IMR-90 (cell line): Measurements from ENCODE around the gene RNF213. TPM values are rescaled to one million over a fixed set of nuclear protein-coding genes. Genes with fewer than 3 reads are reported as not detected.

Source experiments
- ATAC-seq: fragments of 200-7000 bp; cut with Tn5 transposase; 2 replicates; pipeline ENCODE4 v1.9.1; 2020; ENCODE audit warnings: low read depth, mild to moderate bottlenecking, moderate library complexity
- BruUV-seq: library from RNA; stranded (reverse); fragments of 400-500 nt; replicated peaks from 2 replicates; lab custom pipeline; 2021; lab: Mats Ljungman, UMichigan
- CTCF ChIA-PET: fragments of 300-600 bp; formaldehyde crosslinking; extraction: SDS; loops from one replicate; lab custom pipeline; 2021; ENCODE audit warnings: antibody characterized with exemption; lab: Yijun Ruan, JAX
- POLR2A ChIA-PET: fragments of 300-600 bp; sonication (Branson Sonifier 250); formaldehyde crosslinking; loops from one replicate; lab custom pipeline; 2022; ENCODE audit warnings: antibody characterized with exemption; ENCODE audit not compliant: unreplicated experiment; lab: Charles Lee
- DNase-seq: peaks from one replicate; pipeline ENCODE4 v3.0.0; 2013
- H2AFZ ChIP-seq: replicated peaks from 2 replicates; pipeline ENCODE3; 2013; ENCODE audit warnings: low read length, mild to moderate bottlenecking; ENCODE audit not compliant: poor library complexity
- H2AK5ac ChIP-seq: 2 replicates; pipeline ENCODE4 v1.6.1; 2013; ENCODE audit warnings: low read depth, low read length, inconsistent platforms
- H2AK9ac ChIP-seq: replicated peaks from 2 replicates; pipeline ENCODE3; 2013; ENCODE audit warnings: mild to moderate bottlenecking, low read depth, low read length, moderate library complexity; ENCODE audit not compliant: poor library complexity
- H2BK120ac ChIP-seq: 2 replicates; pipeline ENCODE4 v1.6.1; 2013; ENCODE audit warnings: low read depth, low read length, inconsistent platforms
- H2BK15ac ChIP-seq: 3 replicates; pipeline ENCODE4 v1.6.1; 2013; ENCODE audit warnings: low read depth, low read length, inconsistent platforms
- H2BK20ac ChIP-seq: 2 replicates; pipeline ENCODE4 v1.6.1; 2013; ENCODE audit warnings: low read depth, mild to moderate bottlenecking, inconsistent platforms, low read length, moderate library complexity
- H2BK5ac ChIP-seq: 2 replicates; pipeline ENCODE4 v1.6.1; 2013; ENCODE audit warnings: mild to moderate bottlenecking, low read depth, low read length, inconsistent platforms; ENCODE audit not compliant: poor library complexity, severe bottlenecking
- H3K14ac ChIP-seq: replicated peaks from 2 replicates; pipeline ENCODE4 v1.6.1; 2013; ENCODE audit warnings: low read depth, low read length, inconsistent platforms
- H3K18ac ChIP-seq: 2 replicates; pipeline ENCODE4 v1.6.1; 2013; ENCODE audit warnings: low read depth, low read length, control low read depth
- H3K23ac ChIP-seq: 2 replicates; pipeline ENCODE4 v1.6.1; 2013; ENCODE audit warnings: low read depth, low read length, inconsistent platforms
- H3K27ac ChIP-seq: 2 replicates; pipeline ENCODE4 v1.5.1; 2013; ENCODE audit warnings: mild to moderate bottlenecking, control low read depth, low read length; ENCODE audit not compliant: insufficient read depth
- H3K27me3 ChIP-seq: 2 replicates; pipeline ENCODE4 v1.6.1; 2013; ENCODE audit warnings: low read length; ENCODE audit not compliant: control insufficient read depth, insufficient read depth
- H3K36me3 ChIP-seq: 2 replicates; pipeline ENCODE4 v1.6.1; 2013; ENCODE audit warnings: low read length, mixed read lengths; ENCODE audit not compliant: control insufficient read depth, insufficient read depth
- H3K4ac ChIP-seq: 2 replicates; pipeline ENCODE4 v1.6.1; 2013; ENCODE audit warnings: low read depth, low read length, inconsistent platforms
- H3K4me1 ChIP-seq: 2 replicates; pipeline ENCODE4 v1.6.1; 2013; ENCODE audit warnings: low read length, mixed read lengths; ENCODE audit not compliant: control insufficient read depth, insufficient read depth
- H3K4me2 ChIP-seq: 2 replicates; pipeline ENCODE4 v1.6.1; 2013; ENCODE audit warnings: low read depth, mild to moderate bottlenecking, control low read depth, low read length, moderate library complexity
- H3K4me3 ChIP-seq: 2 replicates; pipeline ENCODE4 v1.5.1; 2013; ENCODE audit warnings: low read depth, mild to moderate bottlenecking, control low read depth, low read length, moderate library complexity; ENCODE audit not compliant: insufficient read depth
- H3K56ac ChIP-seq: 2 replicates; pipeline ENCODE4 v1.6.1; 2013; ENCODE audit warnings: low read length, inconsistent platforms; ENCODE audit not compliant: insufficient read depth; ENCODE audit errors: extremely low read depth
- H3K79me1 ChIP-seq, 2 experiments: 2 replicates each; pipeline ENCODE4 v1.6.1; 2013; ENCODE audit warnings: low read length in 2 of 2, inconsistent platforms in 1 of 2, low read depth in 1 of 2
- H3K9ac ChIP-seq: 2 replicates; pipeline ENCODE4 v1.6.1; 2013; ENCODE audit warnings: low read depth, low read length, control low read depth
- H3K9me1 ChIP-seq: 2 replicates; pipeline ENCODE4 v1.6.1; 2013; ENCODE audit warnings: low read length, inconsistent platforms; ENCODE audit not compliant: insufficient read depth
- H3K9me3 ChIP-seq: 2 replicates; pipeline ENCODE4 v1.6.1; 2013; ENCODE audit warnings: low read length; ENCODE audit not compliant: control insufficient read depth, insufficient read depth
- H4K20me1 ChIP-seq: 2 replicates; pipeline ENCODE4 v1.6.1; 2013; ENCODE audit warnings: low read length, inconsistent platforms; ENCODE audit not compliant: insufficient read depth
- H4K5ac ChIP-seq: 2 replicates; pipeline ENCODE4 v1.6.1; 2013; ENCODE audit warnings: mild to moderate bottlenecking, low read depth, low read length, control low read depth
- H4K8ac ChIP-seq, 2 experiments: 2 replicates each; pipeline ENCODE4 v1.6.1; 2013; ENCODE audit warnings: low read depth in 2 of 2, low read length in 2 of 2, control low read depth in 1 of 2, inconsistent platforms in 1 of 2
- H4K91ac ChIP-seq: 2 replicates; pipeline ENCODE4 v1.6.1; 2013; ENCODE audit warnings: low read depth, low read length, inconsistent platforms; ENCODE audit not compliant: insufficient read depth
- MAFK ChIP-seq: IDR thresholded peaks from 2 replicates; pipeline ENCODE4 v1.6.1; 2012; ENCODE audit warnings: low read depth, low read length, improper control_type of control experiment
- NFE2L2 ChIP-seq: fragments of 150-350 bp; IDR thresholded peaks from 2 replicates; pipeline ENCODE4 v1.6.1; 2016; ENCODE audit warnings: low read depth, mild to moderate bottlenecking, low read length
- POLR2A ChIP-seq: IDR thresholded peaks from 2 replicates; pipeline ENCODE4 v1.6.1; 2012; ENCODE audit warnings: mild to moderate bottlenecking, low read depth, low read length
- RCOR1 ChIP-seq: IDR thresholded peaks from 2 replicates; pipeline ENCODE4 v1.6.1; 2012; ENCODE audit warnings: mild to moderate bottlenecking, low read length, improper control_type of control experiment; ENCODE audit not compliant: insufficient replicate concordance
- RFX5 ChIP-seq: IDR thresholded peaks from 2 replicates; pipeline ENCODE4 v1.8.0; 2012; ENCODE audit warnings: low read depth, mild to moderate bottlenecking, low read length, moderate library complexity
- SMC3 ChIP-seq: fragments of 150-350 bp; IDR thresholded peaks from 2 replicates; pipeline ENCODE4 v1.6.1; 2016; ENCODE audit warnings: low read depth, mild to moderate bottlenecking, antibody characterized with exemption, low read length, moderate library complexity
- WGBS, 2 experiments: methylation state at CpG; one replicate each; pipeline versions ENCODE4 v1.1.5 to v1.1.7; 2013; ENCODE audit warnings: missing lambda C conversion rate in 2 of 2; ENCODE audit not compliant: insufficient read length in 1 of 2; ENCODE audit errors: extremely low coverage in 2 of 2; 5-methylcytosine and 5-hydroxymethylcytosine counted together
- dilution Hi-C: fragments of 300-500 bp; cut with HindIII; formaldehyde crosslinking; loops from one replicate; pipeline ENCODE4 v1.14.3; 2018; ENCODE audit warnings: low sequenced_read_pairs; ENCODE audit not compliant: unreplicated experiment
- in situ Hi-C: fragments of 300-500 bp; cut with MboI; formaldehyde crosslinking; loops from 3 replicates; pipeline ENCODE4 v1.14.3; 2019; ENCODE audit warnings: low sequenced_read_pairs, inconsistent platforms, mixed read lengths
- intact Hi-C: fragments of 100-400 bp; cut with micrococcal nuclease; formaldehyde crosslinking; loops from 2 replicates; pipeline ENCODE4 v1.10.0; 2022
- polyA plus RNA-seq, 3 experiments: library from polyadenylated mRNA; depleted of rRNA; stranded (reverse); fragments of >200 nt; gene quantifications; 2 replicates each; pipeline ENCODE4 v1.2.3, GENCODE V29; 2012; ENCODE audit warnings: low replicate concordance in 1 of 3
- total RNA-seq: library from RNA; depleted of rRNA; stranded (reverse); fragments of >200 nt; gene quantifications from 2 replicates; pipeline ENCODE4 v1.2.3, GENCODE V29; 2012
- TF ChIP-seq, protein P1 (sequence below): fragments of 150-350 bp; IDR thresholded peaks from 2 replicates; pipeline ENCODE4 v1.6.1; 2016; ENCODE audit warnings: low read depth, mild to moderate bottlenecking, low read length, moderate library complexity, borderline replicate concordance

RNF213 gene
- total and polyA plus RNA-seq, 2 of the 4 experiments (the other 2 are of a cell fraction): 23.4 to 36.0 TPM

DNA sequence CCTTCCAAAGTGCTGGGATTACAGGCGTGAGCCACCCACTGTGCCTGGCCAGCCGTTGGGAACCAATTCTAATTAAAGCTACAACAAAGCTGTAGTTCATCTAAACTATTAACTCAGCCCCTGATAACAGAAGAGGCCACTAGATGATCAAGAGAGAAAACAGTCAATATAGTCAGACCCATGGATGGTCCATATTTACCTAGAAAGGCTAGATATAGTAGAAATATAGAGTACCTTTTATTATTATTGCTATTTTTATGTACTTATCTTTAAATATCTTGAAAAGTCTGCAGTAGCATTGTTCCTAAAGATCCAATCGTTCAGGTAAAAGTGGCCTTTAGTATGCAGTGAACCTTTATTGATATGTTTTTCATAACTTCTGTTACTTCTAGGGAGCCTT is 43.2 kb downstream of the RNF213 start:
- ChIA-PET CTCF (interaction anchor here (1.0 kb wide), 1 partner anchor 11 kb away, joined by 3 read pairs; no protein-coding TSS in a partner anchor), POLR2A (no interaction called here)
- no peak overlapping the region for H3K27ac ChIP-seq
- H3K79me1 ChIP-seq: peaks cover 3 to 11% of the 10 kb centered on the region in 2 experiments; a peak in 3 of 4 replicates
- dilution Hi-C loops: no loop called here
- no CpG with 5 or more reads among the region's 3 CpGs for WGBS, 2 experiments
- no peak overlapping the region for H2AK5ac ChIP-seq
- no peak overlapping the region for H2BK120ac ChIP-seq
- no peak overlapping the region for H2AK9ac ChIP-seq
- no peak overlapping the region for H4K8ac ChIP-seq
- no peak overlapping the region for H2BK5ac ChIP-seq
- intact Hi-C loops: no loop called here
- H3K4me2 ChIP-seq: no peak overlapping the region
- DNase-seq (no peak), ATAC-seq (no peak)
- no peaks in the 10 kb centered on the region for H3K27me3 ChIP-seq
- H4K91ac ChIP-seq: no peak overlapping the region
- H4K20me1 ChIP-seq: no peaks in the 10 kb centered on the region
- no TSS peak for BruUV-seq
- no peak for TF ChIP-seq RCOR1
- TF ChIP-seq MAFK: no peak
- TF ChIP-seq, protein P1, sequence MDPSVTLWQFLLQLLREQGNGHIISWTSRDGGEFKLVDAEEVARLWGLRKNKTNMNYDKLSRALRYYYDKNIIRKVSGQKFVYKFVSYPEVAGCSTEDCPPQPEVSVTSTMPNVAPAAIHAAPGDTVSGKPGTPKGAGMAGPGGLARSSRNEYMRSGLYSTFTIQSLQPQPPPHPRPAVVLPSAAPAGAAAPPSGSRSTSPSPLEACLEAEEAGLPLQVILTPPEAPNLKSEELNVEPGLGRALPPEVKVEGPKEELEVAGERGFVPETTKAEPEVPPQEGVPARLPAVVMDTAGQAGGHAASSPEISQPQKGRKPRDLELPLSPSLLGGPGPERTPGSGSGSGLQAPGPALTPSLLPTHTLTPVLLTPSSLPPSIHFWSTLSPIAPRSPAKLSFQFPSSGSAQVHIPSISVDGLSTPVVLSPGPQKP: no peak
- no peak for TF ChIP-seq RFX5
- TF ChIP-seq NFE2L2: no peak
- TF ChIP-seq SMC3: no peak
- TF ChIP-seq POLR2A: no peak
- H3K36me3 ChIP-seq: peaks cover 60% of the 10 kb centered on the region
- no peak overlapping the region for H4K5ac ChIP-seq
- no peak overlapping the region for H2BK20ac ChIP-seq
- in situ Hi-C loops: no loop called here
- H3K9ac ChIP-seq: no peak overlapping the region
- peaks cover 9% of the 10 kb centered on the region for H3K9me3 ChIP-seq
- H3K4ac ChIP-seq: no peak overlapping the region
- no peak overlapping the region for H2AFZ ChIP-seq
- H3K18ac ChIP-seq: no peak overlapping the region
- H3K23ac ChIP-seq: no peak overlapping the region
- no peak overlapping the region for H2BK15ac ChIP-seq
- H3K4me1 ChIP-seq: no peaks in the 10 kb centered on the region
- no peak overlapping the region for H3K14ac ChIP-seq
- no peaks in the 10 kb centered on the region for H3K9me1 ChIP-seq
- H3K4me3 ChIP-seq: no peak overlapping the region
- no peak overlapping the region for H3K56ac ChIP-seq
